ENCODE data around the gene DBF4.
"Not testable (repeated sequence)": the region's sequence is repeated elsewhere in the genome, so short reads cannot be mapped to it uniquely, and the experiment has no call there.

Gene DBF4

GRCh38 chr7:87876040-87876868 lies at the start of gene DBF4, which contains the start of gene SLC25A40:
TSS of gene DBF4 (plus strand) at chr7:87876493. CDS start at chr7:87876733, 240 bp downstream.
TSS of gene SLC25A40 (minus strand) at chr7:87876360. CDS start at chr7:87858727, 17,633 bp downstream.
- peak; percentile 96 for DNase-seq

- DNase-seq: not testable (repeated sequence)
Measured at GRCh38 chr7:87828383-87828782, 47.9 kb upstream of the DBF4 start.

GRCh38 chr7:87831097-87831496 lies 45.2 kb upstream of the DBF4 start:
- DNase-seq: no peak

GRCh38 chr7:87833130-87833529 lies 43.2 kb upstream of the DBF4 start:
- no peak for DNase-seq

GRCh38 chr7:87837597-87837996 lies 38.7 kb upstream of the DBF4 start:
- DNase-seq: no peak

- no peak for DNase-seq
Measured at GRCh38 chr7:87850836-87851593, 25.3 kb upstream of the DBF4 start.

- DNase-seq: no peak
Measured at GRCh38 chr7:87852306-87852705, 24.0 kb upstream of the DBF4 start.

- no peak for DNase-seq
Measured at GRCh38 chr7:87853237-87853864, 22.9 kb upstream of the DBF4 start.

- no peak for DNase-seq
Measured at GRCh38 chr7:87858417-87859100, 17.7 kb upstream of the DBF4 start.

GRCh38 chr7:87866089-87866488 lies 10.2 kb upstream of the DBF4 start:
- DNase-seq: no peak

GRCh38 chr7:87866533-87866932 lies 9.8 kb upstream of the DBF4 start:
- not testable (repeated sequence) for DNase-seq

GRCh38 chr7:87870471-87870870 lies 5.8 kb upstream of the DBF4 start:
- no peak for DNase-seq

GRCh38 chr7:87872346-87872745 lies 3.9 kb upstream of the DBF4 start:
- no peak for DNase-seq

- DNase-seq: not testable (repeated sequence)
Measured at GRCh38 chr7:87873328-87873727, 3.0 kb upstream of the DBF4 start.

- peak; percentile 10 for DNase-seq
Measured at GRCh38 chr7:87874066-87874465, 2.2 kb upstream of the DBF4 start.

GRCh38 chr7:87875151-87876039 lies 898 bp upstream of the DBF4 start:
- peak; percentile 9 for DNase-seq

GRCh38 chr7:87876869-87877234 lies 559 bp downstream of the DBF4 start:
- DNase-seq: no peak

GRCh38 chr7:87877366-87878040 lies 1.2 kb downstream of the DBF4 start:
- no peak for DNase-seq

- DNase-seq: no peak
Measured at GRCh38 chr7:87878208-87878735, 2.0 kb downstream of the DBF4 start.

GRCh38 chr7:87882151-87882937 lies 6.1 kb downstream of the DBF4 start:
- DNase-seq: no peak

All from GDM1 (cell line).